Measurements from ENCODE around the gene PPP2R5C.
A peak's percentile ranks its signal among the peaks of the same experiment; 100 is the strongest.

The PPP2R5C gene

GRCh38 chr14:101873991-101874390 is 112.5 kb downstream of the PPP2R5C start:
- in situ Hi-C loops (cut with MboI; ENCODE audit: low pct_unique_long_range_greater_than_20kb, low sequenced_read_pairs) = no loop called here

GRCh38 chr14:101875041-101875726 is 113.7 kb downstream of the PPP2R5C start:
- in situ Hi-C loops (cut with MboI; ENCODE audit: low pct_unique_long_range_greater_than_20kb, low sequenced_read_pairs) = no loop called here

More at GRCh38 chr14:101873991-101874390, 112.5 kb downstream of the PPP2R5C start:
- DNase-seq = no peak

GRCh38 chr14:101875727-101876554 is 114.4 kb downstream of the PPP2R5C start:
- in situ Hi-C loops (cut with MboI; ENCODE audit: low pct_unique_long_range_greater_than_20kb, low sequenced_read_pairs) = no loop called here
- no peak for DNase-seq

More at GRCh38 chr14:101875041-101875726, 113.7 kb downstream of the PPP2R5C start:
- DNase-seq = no peak

- DNase-seq = peak; percentile 94
- in situ Hi-C loops (cut with MboI; ENCODE audit: low pct_unique_long_range_greater_than_20kb, low sequenced_read_pairs) = no loop called here
These were observed 115.0 kb downstream of the PPP2R5C start for GRCh38 chr14:101876555-101876938.

- no peak for DNase-seq
- in situ Hi-C loops (cut with MboI; ENCODE audit: low pct_unique_long_range_greater_than_20kb, low sequenced_read_pairs) = no loop called here
These were observed 116.3 kb downstream of the PPP2R5C start for GRCh38 chr14:101877766-101878165.

GRCh38 chr14:101878211-101878821 is 116.8 kb downstream of the PPP2R5C start:
- DNase-seq = no peak
- in situ Hi-C loops (cut with MboI; ENCODE audit: low pct_unique_long_range_greater_than_20kb, low sequenced_read_pairs) = no loop called here

- in situ Hi-C loops (cut with MboI; ENCODE audit: low pct_unique_long_range_greater_than_20kb, low sequenced_read_pairs) = no loop called here
- DNase-seq = no peak
These were observed 117.5 kb downstream of the PPP2R5C start for GRCh38 chr14:101878822-101879528.

GRCh38 chr14:101879529-101880336 is 118.2 kb downstream of the PPP2R5C start:
- no peak for DNase-seq
- in situ Hi-C loops (cut with MboI; ENCODE audit: low pct_unique_long_range_greater_than_20kb, low sequenced_read_pairs) = no loop called here

- DNase-seq = no peak
- in situ Hi-C loops (cut with MboI; ENCODE audit: low pct_unique_long_range_greater_than_20kb, low sequenced_read_pairs) = no loop called here
These were observed 119.9 kb downstream of the PPP2R5C start for GRCh38 chr14:101881426-101881825.

GRCh38 chr14:101882141-101882935 is 120.8 kb downstream of the PPP2R5C start:
- in situ Hi-C loops (cut with MboI; ENCODE audit: low pct_unique_long_range_greater_than_20kb, low sequenced_read_pairs) = no loop called here
- no peak for DNase-seq

- in situ Hi-C loops (cut with MboI; ENCODE audit: low pct_unique_long_range_greater_than_20kb, low sequenced_read_pairs) = no loop called here
These were observed 122.8 kb downstream of the PPP2R5C start for GRCh38 chr14:101884089-101884933.

GRCh38 chr14:101884934-101885576 is 123.5 kb downstream of the PPP2R5C start:
- DNase-seq = no peak
- in situ Hi-C loops (cut with MboI; ENCODE audit: low pct_unique_long_range_greater_than_20kb, low sequenced_read_pairs) = no loop called here

More at GRCh38 chr14:101884089-101884933, 122.8 kb downstream of the PPP2R5C start:
- no peak for DNase-seq

GRCh38 chr14:101887219-101887618 is 125.7 kb downstream of the PPP2R5C start:
- in situ Hi-C loops (cut with MboI; ENCODE audit: low pct_unique_long_range_greater_than_20kb, low sequenced_read_pairs) = no loop called here
- no peak for DNase-seq

GRCh38 chr14:101888182-101888581 is 126.7 kb downstream of the PPP2R5C start:
- in situ Hi-C loops (cut with MboI; ENCODE audit: low pct_unique_long_range_greater_than_20kb, low sequenced_read_pairs) = no loop called here
- no peak for DNase-seq

- DNase-seq = no peak
- in situ Hi-C loops (cut with MboI; ENCODE audit: low pct_unique_long_range_greater_than_20kb, low sequenced_read_pairs) = no loop called here
These were observed 127.9 kb downstream of the PPP2R5C start for GRCh38 chr14:101889366-101889765.

GRCh38 chr14:101889898-101890297 is 128.4 kb downstream of the PPP2R5C start:
- peak; percentile 7 for DNase-seq

GRCh38 chr14:101891471-101891870 is 130.0 kb downstream of the PPP2R5C start:
- in situ Hi-C loops (cut with MboI; ENCODE audit: low pct_unique_long_range_greater_than_20kb, low sequenced_read_pairs) = no loop called here
- no peak for DNase-seq

More at GRCh38 chr14:101889898-101890297, 128.4 kb downstream of the PPP2R5C start:
- in situ Hi-C loops (cut with MboI; ENCODE audit: low pct_unique_long_range_greater_than_20kb, low sequenced_read_pairs) = no loop called here

All from KBM-7 (cell line).